ENCODE results near the gene ZNF460.

ZNF460 gene

DNA sequence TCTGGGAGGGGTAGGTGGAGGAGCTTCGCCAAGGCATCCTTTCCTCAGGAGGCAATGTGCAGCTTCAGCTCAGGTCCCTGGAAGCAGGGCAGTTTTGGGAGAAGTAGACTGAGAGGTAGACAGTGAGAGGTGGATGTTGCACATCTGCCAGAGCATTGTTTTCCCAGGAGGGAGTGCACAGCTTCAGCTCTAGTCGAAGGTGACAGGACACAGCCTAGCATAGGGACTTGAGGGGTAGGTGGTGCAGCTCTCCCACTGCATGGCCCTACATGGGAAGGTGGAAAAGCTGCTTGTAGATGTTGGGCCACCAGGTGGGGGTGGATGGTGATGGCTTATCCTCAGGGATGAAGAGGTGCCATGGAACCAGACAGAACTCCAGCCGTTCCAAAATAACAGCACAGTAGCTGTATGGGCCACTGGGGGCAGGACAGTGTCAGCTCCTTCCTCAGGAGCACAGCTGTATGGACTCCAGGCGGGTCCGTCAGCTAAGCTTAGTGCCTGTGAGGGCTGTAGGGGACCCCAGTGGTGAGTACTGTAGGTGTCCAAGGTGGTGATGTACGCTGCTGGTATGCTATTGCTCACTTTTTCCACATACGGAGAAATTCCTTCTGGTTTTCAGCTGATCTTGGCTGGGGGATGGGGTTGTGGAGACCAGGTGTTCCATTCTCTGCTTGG lies 22.6 kb downstream of the ZNF460 start:
- TF ChIP-seq, protein P1, sequence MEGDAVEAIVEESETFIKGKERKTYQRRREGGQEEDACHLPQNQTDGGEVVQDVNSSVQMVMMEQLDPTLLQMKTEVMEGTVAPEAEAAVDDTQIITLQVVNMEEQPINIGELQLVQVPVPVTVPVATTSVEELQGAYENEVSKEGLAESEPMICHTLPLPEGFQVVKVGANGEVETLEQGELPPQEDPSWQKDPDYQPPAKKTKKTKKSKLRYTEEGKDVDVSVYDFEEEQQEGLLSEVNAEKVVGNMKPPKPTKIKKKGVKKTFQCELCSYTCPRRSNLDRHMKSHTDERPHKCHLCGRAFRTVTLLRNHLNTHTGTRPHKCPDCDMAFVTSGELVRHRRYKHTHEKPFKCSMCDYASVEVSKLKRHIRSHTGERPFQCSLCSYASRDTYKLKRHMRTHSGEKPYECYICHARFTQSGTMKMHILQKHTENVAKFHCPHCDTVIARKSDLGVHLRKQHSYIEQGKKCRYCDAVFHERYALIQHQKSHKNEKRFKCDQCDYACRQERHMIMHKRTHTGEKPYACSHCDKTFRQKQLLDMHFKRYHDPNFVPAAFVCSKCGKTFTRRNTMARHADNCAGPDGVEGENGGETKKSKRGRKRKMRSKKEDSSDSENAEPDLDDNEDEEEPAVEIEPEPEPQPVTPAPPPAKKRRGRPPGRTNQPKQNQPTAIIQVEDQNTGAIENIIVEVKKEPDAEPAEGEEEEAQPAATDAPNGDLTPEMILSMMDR (IDR thresholded peaks at IDR 0.05; ENCODE audit: low read depth, low read length) = no peak
- no peak for DNase-seq (ENCODE audit: extremely low read depth, low read depth)

DNA sequence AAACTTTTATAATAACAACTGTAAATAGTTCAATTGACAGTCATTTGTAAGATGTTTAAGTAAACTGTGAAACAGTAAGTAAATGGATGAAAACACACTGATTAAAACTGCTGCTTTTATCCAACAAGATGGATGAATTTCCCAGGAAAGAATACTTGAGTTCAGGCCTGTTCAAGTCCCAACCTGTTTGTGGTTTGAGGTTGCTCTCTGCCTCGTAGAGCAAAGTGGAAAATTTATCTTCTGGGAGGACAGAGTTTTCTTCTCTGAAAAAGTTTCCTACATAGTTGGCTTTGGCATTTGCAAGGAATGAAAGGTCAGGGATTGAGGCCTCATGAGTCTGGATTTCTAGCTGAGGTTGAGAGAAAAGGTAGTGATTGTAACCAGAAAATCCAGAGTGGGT lies 24.8 kb downstream of the ZNF460 start:
- DNase-seq (ENCODE audit: extremely low read depth, low read depth) = no peak
- TF ChIP-seq, protein P1 (IDR thresholded peaks at IDR 0.05; ENCODE audit: low read depth, low read length) = no peak

DNA sequence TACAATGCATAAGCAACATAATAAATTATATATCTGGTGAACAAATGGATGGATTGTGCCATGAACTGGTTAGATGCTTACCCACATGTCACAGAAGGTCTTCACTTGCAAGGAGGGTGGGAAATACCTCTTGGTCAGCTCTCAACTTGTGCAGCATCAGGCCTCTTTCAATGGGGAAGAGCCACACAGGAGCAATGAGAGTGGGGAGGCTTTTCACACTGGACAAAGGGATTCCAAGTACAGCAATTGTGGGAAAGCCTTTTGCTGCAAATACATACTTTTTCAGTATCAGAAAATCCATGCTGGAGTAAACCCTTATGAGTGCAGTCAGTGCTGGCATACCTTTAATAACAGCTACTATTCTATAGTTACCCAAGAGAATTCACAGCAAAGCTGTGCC lies 28.2 kb downstream of the ZNF460 start:
- no peak for DNase-seq (ENCODE audit: extremely low read depth, low read depth)
- TF ChIP-seq, protein P1 (IDR thresholded peaks at IDR 0.05; ENCODE audit: low read depth, low read length) = no peak

DNA sequence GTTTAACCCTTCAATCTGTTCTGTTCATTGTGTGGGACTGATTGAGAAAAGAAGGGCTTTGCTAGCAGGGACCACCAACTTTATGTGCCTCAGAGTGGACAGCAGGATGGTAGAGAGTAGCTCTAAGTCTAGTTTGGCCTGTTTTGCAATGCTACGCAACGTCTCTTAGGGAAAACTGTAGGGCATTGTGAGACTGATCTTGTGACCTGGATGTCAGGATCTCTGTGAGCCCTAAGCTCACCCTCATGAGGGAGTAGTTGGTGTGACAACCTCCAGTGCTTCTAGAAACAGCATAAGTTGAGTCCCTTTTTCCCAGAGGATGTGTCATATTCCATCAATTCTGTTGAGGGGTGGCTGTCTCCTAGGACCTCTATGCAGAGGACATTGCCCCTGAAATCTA lies 30.5 kb downstream of the ZNF460 start:
- TF ChIP-seq, protein P1 (IDR thresholded peaks at IDR 0.05; ENCODE audit: low read depth, low read length) = no peak
- DNase-seq (ENCODE audit: extremely low read depth, low read depth) = no peak

DNA sequence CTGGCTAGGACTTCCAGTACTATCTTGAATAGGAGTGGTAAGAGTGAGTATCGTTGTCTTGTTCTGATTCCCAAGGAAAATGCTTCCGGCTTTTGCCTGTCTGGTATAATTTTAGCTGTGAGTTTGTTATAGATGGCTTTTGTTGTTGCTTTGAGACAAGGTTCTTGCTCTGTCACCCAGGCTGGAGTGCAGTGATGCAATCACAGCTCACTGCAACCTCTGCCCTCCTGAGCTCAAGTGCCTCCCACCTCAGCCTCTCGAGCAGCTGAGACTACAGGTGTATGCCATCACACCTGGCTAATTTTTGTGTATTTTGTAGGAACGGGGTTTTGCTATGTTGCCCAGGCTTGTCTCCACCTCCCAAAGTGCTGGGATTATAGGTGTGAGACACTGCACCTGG lies 33.9 kb downstream of the ZNF460 start:
- TF ChIP-seq, protein P1 (IDR thresholded peaks at IDR 0.05; ENCODE audit: low read depth, low read length) = no peak
- DNase-seq (ENCODE audit: extremely low read depth, low read depth) = no peak

DNA sequence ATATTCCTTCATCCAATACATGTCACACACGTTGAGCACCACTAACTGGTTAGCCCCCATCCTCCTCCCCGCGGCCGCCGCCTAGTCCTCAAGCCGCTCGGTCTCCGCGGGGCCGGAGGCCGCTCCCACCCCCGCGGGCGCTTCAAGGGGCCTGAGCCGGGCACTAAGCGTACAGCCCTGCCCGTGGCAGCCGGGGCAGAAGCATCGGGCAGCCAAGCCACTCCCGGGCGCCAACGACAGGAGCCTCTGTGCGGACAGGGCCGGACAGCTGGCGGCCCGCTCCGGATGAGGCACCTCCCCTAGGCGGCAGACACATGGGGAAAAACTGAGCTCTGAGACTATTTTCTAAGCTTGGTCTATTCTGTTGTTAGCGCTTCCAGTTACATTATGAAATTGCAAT lies 37.2 kb downstream of the ZNF460 start:
- TF ChIP-seq, protein P1 (IDR thresholded peaks at IDR 0.05; ENCODE audit: low read depth, low read length) = no peak
- DNase-seq (ENCODE audit: extremely low read depth, low read depth) = no peak

DNA sequence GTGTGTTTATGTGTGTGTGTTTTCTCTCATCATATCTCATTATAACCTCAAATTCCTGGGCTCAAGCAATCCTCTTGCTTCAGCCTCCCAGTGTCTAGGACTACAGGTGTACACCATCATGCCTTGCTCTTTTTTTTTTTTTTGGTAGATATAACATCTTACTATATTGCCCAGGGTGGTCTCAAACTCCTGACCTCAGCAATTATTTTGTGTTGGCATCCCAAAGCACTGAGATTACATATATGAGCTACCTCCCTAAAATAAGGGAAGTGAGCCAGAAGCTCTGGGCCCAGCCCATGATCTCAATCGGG lies 39.5 kb downstream of the ZNF460 start:
- no peak for DNase-seq (ENCODE audit: extremely low read depth, low read depth)

More for the DNA sequence above, 39.5 kb downstream of the ZNF460 start:
- TF ChIP-seq, protein P1 (IDR thresholded peaks at IDR 0.05; ENCODE audit: low read depth, low read length) = no peak

Data from AG09319 (cell line).